Liver (tissue), 9 donors: ENCODE data around the gene NUDT6. TPM values are rescaled to one million over a fixed set of nuclear protein-coding genes. Genes with fewer than 3 reads are reported as not detected.

Experiments
- DNase-seq: peaks from one replicate; pipeline ENCODE4 v3.0.0-alpha.2; 2017; ENCODE audit warnings: low spot score
- H3K27ac ChIP-seq, 2 donors: one replicate each; pipeline ENCODE4 v1.7.0; 2013; ENCODE audit warnings: inconsistent platforms in 2 of 2, low read length in 2 of 2, control low read depth in 1 of 2, low read depth in 1 of 2, mild to moderate bottlenecking in 1 of 2
- H3K27me3 ChIP-seq, 4 donors: one replicate each; pipeline versions ENCODE4 v1.6.1 to v1.7.0; 2013; ENCODE audit warnings: low read length in 3 of 4, inconsistent platforms in 1 of 4, mild to moderate bottlenecking in 1 of 4, moderate library complexity in 1 of 4; ENCODE audit not compliant: control insufficient read depth in 4 of 4, insufficient read depth in 4 of 4
- H3K36me3 ChIP-seq, 4 donors: one replicate each; pipeline versions ENCODE4 v1.6.1 to v1.7.0; 2013; ENCODE audit warnings: low read length in 3 of 4, mild to moderate bottlenecking in 3 of 4, low read depth in 1 of 4, moderate library complexity in 1 of 4; ENCODE audit not compliant: control insufficient read depth in 4 of 4, insufficient read depth in 3 of 4
- H3K4me1 ChIP-seq, 4 donors: one replicate each; pipeline versions ENCODE4 v1.6.1 to v1.7.0; 2013; ENCODE audit warnings: low read length in 3 of 4, mild to moderate bottlenecking in 3 of 4, moderate library complexity in 1 of 4; ENCODE audit not compliant: control insufficient read depth in 4 of 4, insufficient read depth in 4 of 4
- H3K4me3 ChIP-seq, 3 donors: one replicate each; pipeline versions ENCODE4 v1.6.1 to v1.7.0; 2013; ENCODE audit warnings: low read length in 3 of 3, control low read depth in 1 of 3, low read depth in 1 of 3, mild to moderate bottlenecking in 1 of 3
- H3K9ac ChIP-seq, 2 donors: one replicate each; pipeline ENCODE4 v1.7.0; 2013; ENCODE audit warnings: low read length in 2 of 2, mild to moderate bottlenecking in 2 of 2, moderate library complexity in 2 of 2, control low read depth in 1 of 2, low read depth in 1 of 2
- H3K9me3 ChIP-seq, 4 donors: one replicate each; pipeline versions ENCODE4 v1.6.1 to v1.7.0; 2013; ENCODE audit warnings: low read length in 3 of 4; ENCODE audit not compliant: control insufficient read depth in 4 of 4
- ATF3 ChIP-seq: IDR thresholded peaks from 2 replicates; pipeline ENCODE4 v1.6.1; 2016; ENCODE audit warnings: antibody characterized with exemption
- CTCF ChIP-seq: fragments of 150-350 bp; IDR thresholded peaks from 2 replicates; pipeline ENCODE4 v1.5.1; 2017; ENCODE audit warnings: improper control_type of control experiment, low read depth, low read length; ENCODE audit not compliant: missing input control
- EGR1 ChIP-seq, 2 donors: IDR thresholded peaks; 2 replicates each; pipeline ENCODE4 v1.6.1; 2016 to 2018; ENCODE audit warnings: antibody characterized with exemption in 2 of 2, low read depth in 2 of 2
- FOXA1 ChIP-seq: IDR thresholded peaks from 2 replicates; pipeline ENCODE4 v1.6.1; 2016; ENCODE audit warnings: antibody characterized with exemption
- FOXA2 ChIP-seq: IDR thresholded peaks from 2 replicates; pipeline ENCODE4 v1.6.1; 2016; ENCODE audit warnings: antibody characterized with exemption
- GABPA ChIP-seq, 2 donors: IDR thresholded peaks in 1 of 2; conservative IDR thresholded peaks in 1 of 2; 2 replicates each; pipeline ENCODE4 v1.6.1; 2016; ENCODE audit warnings: antibody characterized with exemption in 2 of 2, mild to moderate bottlenecking in 1 of 2, moderate library complexity in 1 of 2
- HNF4A ChIP-seq, 2 donors: conservative IDR thresholded peaks; 2 replicates each; pipeline ENCODE4 v1.6.1; 2016; ENCODE audit warnings: antibody characterized with exemption in 2 of 2, mild to moderate bottlenecking in 2 of 2
- HNF4G ChIP-seq: IDR thresholded peaks from 2 replicates; pipeline ENCODE4 v1.6.1; 2016; ENCODE audit warnings: antibody characterized with exemption
- JUND ChIP-seq, 2 donors: IDR thresholded peaks; 2 replicates each; pipeline ENCODE4 v1.6.1; 2016; ENCODE audit warnings: antibody characterized with exemption in 2 of 2
- MAX ChIP-seq: IDR thresholded peaks from 2 replicates; pipeline ENCODE4 v1.6.1; 2016; ENCODE audit warnings: antibody characterized with exemption
- NR2F2 ChIP-seq: IDR thresholded peaks from 2 replicates; pipeline ENCODE4 v1.6.1; 2016; ENCODE audit warnings: antibody characterized with exemption
- RAD21 ChIP-seq, 2 donors: IDR thresholded peaks; 2 replicates each; pipeline ENCODE4 v1.6.1; 2016; ENCODE audit warnings: antibody characterized with exemption in 2 of 2, mild to moderate bottlenecking in 2 of 2
- REST ChIP-seq: IDR thresholded peaks from 2 replicates; pipeline ENCODE4 v1.6.1; 2016; ENCODE audit warnings: antibody characterized with exemption, mild to moderate bottlenecking
- RXRA ChIP-seq, 2 donors: IDR thresholded peaks; 2 replicates each; pipeline ENCODE4 v1.6.1; 2017 to 2018; ENCODE audit warnings: antibody characterized with exemption in 2 of 2, mild to moderate bottlenecking in 1 of 2
- SP1 ChIP-seq: IDR thresholded peaks from 2 replicates; pipeline ENCODE4 v1.6.1; 2018; ENCODE audit warnings: antibody characterized with exemption, mild to moderate bottlenecking
- TAF1 ChIP-seq: conservative IDR thresholded peaks from 2 replicates; pipeline ENCODE4 v1.6.1; 2016; ENCODE audit warnings: antibody characterized with exemption, mild to moderate bottlenecking
- YY1 ChIP-seq: IDR thresholded peaks from 2 replicates; pipeline ENCODE4 v1.6.1; 2016; ENCODE audit warnings: antibody characterized with exemption, mild to moderate bottlenecking
- ZBTB33 ChIP-seq: IDR thresholded peaks from 2 replicates; pipeline ENCODE4 v1.6.1; 2016; ENCODE audit warnings: antibody characterized with exemption
- polyA plus RNA-seq, 2 donors: library from polyadenylated mRNA; stranded (reverse) in 1 of 2; unstranded in 1 of 2; fragments of 200-250 nt in 1 of 2; fragments of >200 nt in 1 of 2; fragmentation: Nextera tagmentation in 1 of 2; extraction: Ambion mirVana in 1 of 2; gene quantifications; one replicate each; pipeline versions ENCODE4 v1.2.1 to v1.2.3, GENCODE V29; 2013 to 2015
- total RNA-seq, 2 donors: library from RNA; depleted of rRNA; stranded (reverse); fragments of >200 nt; gene quantifications; one replicate each; pipeline ENCODE4 v1.2.3, GENCODE V29; 2014
- donor health status: healthy.
- donor health status: healthy.
- donor health status: healthy.
- donor health status: healthy.
- donor health status: healthy.

Gene NUDT6
- total and polyA plus RNA-seq, 4 donors: 8.8 to 13.8 (median 11.0) TPM

- Histone ChIP-seq H3K4me1 (no peaks in the 10 kb centered on the region), H3K36me3 (peaks cover 0 to 4% (median 2%) of the 10 kb centered on the region in 4 donors), H3K27me3 (no peaks in the 10 kb centered on the region), H3K9me3 (no peaks in the 10 kb centered on the region), H3K9ac (no peak overlapping the region), H3K4me3 (no peak overlapping the region), H3K27ac (no peak overlapping the region)
- TF ChIP-seq REST (no peak), ZBTB33 (no peak), JUND (IDR thresholded peaks at IDR 0.05) (no peak), FOXA1 (no peak), CTCF (no peak), RXRA (IDR thresholded peaks at IDR 0.05) (no peak), NR2F2 (no peak), YY1 (no peak), SP1 (no peak), EGR1 (IDR thresholded peaks at IDR 0.05; ENCODE audit: low read depth in 2 of 2) (no peak), FOXA2 (no peak), HNF4G (no peak), RAD21 (IDR thresholded peaks at IDR 0.05) (no peak), TAF1 (no peak), GABPA (IDR thresholded peaks at IDR 0.05 in 1 of 2, conservative IDR thresholded peaks at IDR 0.05 in 1 of 2) (no peak), HNF4A (conservative IDR thresholded peaks at IDR 0.05) (no peak), ATF3 (no peak), MAX (no peak)
- no peak for DNase-seq
Measured at GRCh38 chr4:122903766-122904288, 18.6 kb downstream of the NUDT6 start.
